Heart right ventricle (tissue), 16 donors: ENCODE measurements around the gene DNASE1L1. TPM values are rescaled to one million over a fixed set of nuclear protein-coding genes. Genes with fewer than 3 reads are reported as not detected.

Source experiments
- ATAC-seq, 8 donors: fragments of 200-7000 bp; cut with Tn5 transposase; one replicate each; pipeline ENCODE4 v1.9.1; 2020; ENCODE audit warnings: mild to moderate bottlenecking in 8 of 8, moderate library complexity in 8 of 8, moderate number of reproducible peaks in 1 of 8
- DNase-seq, 2 donors: peaks; one replicate each; pipeline ENCODE4 v3.0.0-alpha.2; 2020
- H3K27ac ChIP-seq, 10 donors: fragments of 200-600 bp; sonication (generic) in 2 of 10; one replicate each; pipeline versions ENCODE4 v1.5.0 to v1.8.0; 2020 to 2022; ENCODE audit warnings: mild to moderate bottlenecking in 3 of 10
- H3K27me3 ChIP-seq, 7 donors: fragments of 200-600 bp; one replicate each; pipeline ENCODE4 v1.8.0; 2021 to 2022; ENCODE audit warnings: mild to moderate bottlenecking in 2 of 7
- H3K36me3 ChIP-seq, 9 donors: fragments of 200-600 bp; sonication (generic) in 1 of 9; one replicate each; pipeline versions ENCODE4 v1.5.0 to v1.8.0; 2020 to 2022; ENCODE audit warnings: mild to moderate bottlenecking in 2 of 9
- H3K4me1 ChIP-seq, 9 donors: fragments of 200-600 bp; sonication (generic) in 1 of 9; one replicate each; pipeline versions ENCODE4 v1.5.0 to v1.8.0; 2020 to 2022; ENCODE audit warnings: mild to moderate bottlenecking in 4 of 9
- H3K4me3 ChIP-seq, 10 donors: fragments of 200-600 bp; sonication (generic) in 2 of 10; one replicate each; pipeline versions ENCODE4 v1.5.0 to v1.8.0; 2020 to 2022; ENCODE audit warnings: mild to moderate bottlenecking in 7 of 10, moderate library complexity in 2 of 10
- H3K9me3 ChIP-seq, 11 donors: fragments of 200-600 bp in 10 of 11; sonication (generic) in 2 of 11; one replicate each; pipeline versions ENCODE4 v1.5.0 to v1.8.0; 2013 to 2022; ENCODE audit warnings: mild to moderate bottlenecking in 2 of 11, control low read depth in 1 of 11, moderate library complexity in 1 of 11
- CTCF ChIP-seq, 9 donors: fragments of 200-600 bp; sonication (generic) in 2 of 9; IDR thresholded peaks; one replicate each; pipeline versions ENCODE4 v1.5.0 to v1.8.0; 2021 to 2022; ENCODE audit warnings: antibody characterized with exemption in 9 of 9, mild to moderate bottlenecking in 5 of 9, moderate library complexity in 1 of 9
- WGBS, 2 donors: extraction: QIAGEN DNeasy Blood & Tissue Kit; methylation state at CpG; one replicate each; pipeline ENCODE4 v1.1.7; 2013; ENCODE audit warnings: inconsistent platforms in 1 of 2; 5-methylcytosine and 5-hydroxymethylcytosine counted together
- intact Hi-C, 10 donors: fragments of 100-400 bp; cut with DNase I; formaldehyde crosslinking; loops; one replicate each; pipeline versions ENCODE4 v1.11.1 to v1.14.2; 2022
- microRNA-seq, 2 donors: library from miRNA; unstranded; fragments of <30 nt; microRNA quantifications; one replicate each; pipeline ENCODE4 v1.2.0, GENCODE V29; 2021
- polyA plus RNA-seq, 2 donors: library from polyadenylated mRNA; stranded (reverse); fragments of 200-250 nt; gene quantifications; one replicate each; pipeline ENCODE4 v1.2.3, GENCODE V29; 2013
- total RNA-seq, 10 donors: library from RNA; stranded (reverse); fragmentation: NEBNext Ultra II Directional in 3 of 10; extraction: Animal tissue kit (Norgen Biotek cat#: 25700) in 3 of 10; gene quantifications; one replicate each; pipeline versions ENCODE4 v1.2.1 to v1.2.4, GENCODE V29; 2021 to 2023
- donor health status: Arrhythmogenic right ventricular cardiomyopathy.
- donor health status: ischemic (EF 13 %, LVEDD 7.1; RV severe dilation, severe dysfunction).
- donor health status: healthy with polysubstance abuse.
- donor health status: DM: no; HTN: yes; CAD: no.
- donor health status: DM: no; HTN: no; CAD: no.
- donor health status: ischemic (EF 25% LVEDD 6.9; RV normal size, moderate dysfunction).
- donor health status: ischemic (EF 25% LVEDD 5.7; RV mildly dilated, moderate dysfunction).
- donor health status: healthy.
- donor health status: DM: yes; HTN: yes; CAD: no.
- donor health status: Ischemic cardiomyopathy.
- donor health status: ischemic (EF 35%, LVEDD 5.7; RV mildly dilated, moderate dysfunction).
- donor health status: nonischemic (EF 11% LVEDD 7.7; RV severe dilation, severe dysfunction).
- donor health status: DM: yes; HTN: yes; CAD: no.
- donor health status: PGD.
- donor health status: ischemic (EF 29% LVEDD 5.4; RV normal size, mild dysfunction).
- donor health status: nonischemic (EF 23%, LVEDD 6.1; RV moderate dilation, normal function).

The DNASE1L1 gene
- total and polyA plus RNA-seq, 12 donors: 27.2 to 57.1 (median 46.9) TPM

- H3K4me1 ChIP-seq: peaks cover 0 to 36% (median 3%) of the 10 kb centered on the region in 9 donors
- TF ChIP-seq CTCF (IDR thresholded peaks at IDR 0.05): no peak
- peaks cover 0 to 90% (median 32%) of the 10 kb centered on the region in 9 donors for H3K36me3 ChIP-seq
- intact Hi-C loops: no loop called here
- 66 to 67% methylated on average over 14 of the region's 14 CpGs for WGBS, 2 donors
- H3K4me3 ChIP-seq: no peak overlapping the region
- no peak for ATAC-seq
- H3K27ac ChIP-seq: peak overlapping the region in 2 of 10 donors; percentile 13 to 56
- no peak for DNase-seq
- H3K9me3 ChIP-seq: no peaks in the 10 kb centered on the region
- no peaks in the 10 kb centered on the region for H3K27me3 ChIP-seq
These were observed 57.0 kb downstream of the DNASE1L1 start for GRCh38 chrX:154352012-154352401.

Small RNA genes lying within 50 kb of the gene (microRNA-seq; reads per million reads assigned to microRNA genes)
- 0 reads per million in 2 donors for gene MIR6858

Other genes with a start within 250 kb of the DNASE1L1 start
- gene OPN1MW, start 226.7 kb downstream of the DNASE1L1 start, total RNA-seq: not detected
- gene OPN1MW, start 226.7 kb downstream of the DNASE1L1 start, polyA plus RNA-seq: not detected
- gene OPN1MW2, start 189.5 kb downstream of the DNASE1L1 start, total RNA-seq: not detected
- not detected for gene OPN1MW2, start 189.5 kb downstream of the DNASE1L1 start, polyA plus RNA-seq
- not detected for gene OPN1MW3, start 151.7 kb downstream of the DNASE1L1 start, total RNA-seq
- gene OPN1MW3, start 151.7 kb downstream of the DNASE1L1 start, polyA plus RNA-seq: not detected
- not detected for gene TEX28, start 114.1 kb downstream of the DNASE1L1 start, total RNA-seq
- not detected for gene TEX28, start 114.1 kb downstream of the DNASE1L1 start, polyA plus RNA-seq
- gene TKTL1, start 113.5 kb downstream of the DNASE1L1 start, total RNA-seq: 10 to 100 TPM in 5 of 10 donors, 1 to 10 TPM in 5; 3.7 to 14.1 (median 9.2) TPM
- gene TKTL1, start 113.5 kb downstream of the DNASE1L1 start, polyA plus RNA-seq: 1 to 10 TPM; 2.6 to 5.7 TPM
- gene FLNA, start 34.6 kb downstream of the DNASE1L1 start, total RNA-seq: 100 to 1,000 TPM; 139 to 288 (median 181) TPM
- 100 to 1,000 TPM; 368 to 442 TPM for gene FLNA, start 34.6 kb downstream of the DNASE1L1 start, polyA plus RNA-seq
- gene EMD, start 30.0 kb downstream of the DNASE1L1 start, total RNA-seq: 10 to 100 TPM; 47.8 to 74.1 (median 59.6) TPM
- gene EMD, start 30.0 kb downstream of the DNASE1L1 start, polyA plus RNA-seq: 100 to 1,000 TPM in 1 of 2 donors, 10 to 100 TPM in 1; 54.8 to 170 TPM
- 1,000 to 10,000 TPM; 1,543 to 2,503 (median 1,867) TPM for gene RPL10, start 10.9 kb downstream of the DNASE1L1 start, total RNA-seq
- gene RPL10, start 10.9 kb downstream of the DNASE1L1 start, polyA plus RNA-seq: 1,000 to 10,000 TPM; 2,102 to 7,085 TPM
- 10 to 100 TPM; 28.4 to 42.6 (median 33.7) TPM for gene TAFAZZIN, start 2.3 kb upstream of the DNASE1L1 start, total RNA-seq
- 100 to 1,000 TPM in 1 of 2 donors, 10 to 100 TPM in 1; 38.2 to 112 TPM for gene TAFAZZIN, start 2.3 kb upstream of the DNASE1L1 start, polyA plus RNA-seq
- gene ATP6AP1, start 19.4 kb upstream of the DNASE1L1 start, total RNA-seq: 100 to 1,000 TPM in 3 of 10 donors, 10 to 100 TPM in 7; 69.5 to 113 (median 90.6) TPM
- gene ATP6AP1, start 19.4 kb upstream of the DNASE1L1 start, polyA plus RNA-seq: 100 to 1,000 TPM in 1 of 2 donors, 10 to 100 TPM in 1; 26.0 to 103 TPM
- 100 to 1,000 TPM in 1 of 10 donors, 10 to 100 TPM in 9; 67.5 to 101 (median 77.5) TPM for gene GDI1, start 27.9 kb upstream of the DNASE1L1 start, total RNA-seq
- gene GDI1, start 27.9 kb upstream of the DNASE1L1 start, polyA plus RNA-seq: 100 to 1,000 TPM; 111 to 117 TPM
- gene FAM50A, start 34.9 kb upstream of the DNASE1L1 start, total RNA-seq: 10 to 100 TPM; 25.5 to 59.9 (median 34.7) TPM
- gene FAM50A, start 34.9 kb upstream of the DNASE1L1 start, polyA plus RNA-seq: 100 to 1,000 TPM; 134 to 167 TPM
- gene PLXNA3, start 49.0 kb upstream of the DNASE1L1 start, total RNA-seq: 10 to 100 TPM; 11.6 to 35.3 (median 16.7) TPM
- 10 to 100 TPM in 1 of 2 donors, 1 to 10 TPM in 1; 9.7 to 18.9 TPM for gene PLXNA3, start 49.0 kb upstream of the DNASE1L1 start, polyA plus RNA-seq
- 10 to 100 TPM; 13.7 to 21.3 (median 17.7) TPM for gene LAGE3, start 70.0 kb upstream of the DNASE1L1 start, total RNA-seq
- gene LAGE3, start 70.0 kb upstream of the DNASE1L1 start, polyA plus RNA-seq: 10 to 100 TPM in 1 of 2 donors, 1 to 10 TPM in 1; 7.5 to 38.2 TPM
- 10 to 100 TPM; 45.8 to 69.4 (median 50.4) TPM for gene UBL4A, start 77.4 kb upstream of the DNASE1L1 start, total RNA-seq
- 10 to 100 TPM; 33.1 to 48.3 TPM for gene UBL4A, start 77.4 kb upstream of the DNASE1L1 start, polyA plus RNA-seq
- gene SLC10A3, start 81.4 kb upstream of the DNASE1L1 start, total RNA-seq: 10 to 100 TPM in 7 of 10 donors, 1 to 10 TPM in 3; 8.7 to 19.8 (median 11.7) TPM
- 10 to 100 TPM; 11.9 to 38.1 TPM for gene SLC10A3, start 81.4 kb upstream of the DNASE1L1 start, polyA plus RNA-seq
- 10 to 100 TPM; 36.5 to 73.9 (median 48.4) TPM for gene FAM3A, start 107.0 kb upstream of the DNASE1L1 start, total RNA-seq
- gene FAM3A, start 107.0 kb upstream of the DNASE1L1 start, polyA plus RNA-seq: 10 to 100 TPM; 69.1 to 76.6 TPM
- gene G6PD, start 137.6 kb upstream of the DNASE1L1 start, total RNA-seq: 10 to 100 TPM in 4 of 10 donors, 1 to 10 TPM in 6; 5.0 to 20.9 (median 8.5) TPM
- 10 to 100 TPM; 10.3 to 19.2 TPM for gene G6PD, start 137.6 kb upstream of the DNASE1L1 start, polyA plus RNA-seq
- gene IKBKG, start 138.4 kb upstream of the DNASE1L1 start, total RNA-seq: 10 to 100 TPM; 11.6 to 21.7 (median 15.1) TPM
- 10 to 100 TPM; 14.6 to 27.0 TPM for gene IKBKG, start 138.4 kb upstream of the DNASE1L1 start, polyA plus RNA-seq
- not detected for gene CTAG1A, start 175.9 kb upstream of the DNASE1L1 start, total RNA-seq
- gene CTAG1A, start 175.9 kb upstream of the DNASE1L1 start, polyA plus RNA-seq: not detected
- not detected for gene CTAG1B, start 210.0 kb upstream of the DNASE1L1 start, total RNA-seq
- not detected for gene CTAG1B, start 210.0 kb upstream of the DNASE1L1 start, polyA plus RNA-seq
- not detected for gene CTAG2, start 244.3 kb upstream of the DNASE1L1 start, total RNA-seq
- gene CTAG2, start 244.3 kb upstream of the DNASE1L1 start, polyA plus RNA-seq: not detected